ENCODE results near the gene GPBP1. TPM values are rescaled to one million over a fixed set of nuclear protein-coding genes. Genes with fewer than 3 reads are reported as not detected.

Gene GPBP1
- polyA plus RNA-seq, 3 donors = 23.2 to 43.7 (median 30.9) TPM

DNA sequence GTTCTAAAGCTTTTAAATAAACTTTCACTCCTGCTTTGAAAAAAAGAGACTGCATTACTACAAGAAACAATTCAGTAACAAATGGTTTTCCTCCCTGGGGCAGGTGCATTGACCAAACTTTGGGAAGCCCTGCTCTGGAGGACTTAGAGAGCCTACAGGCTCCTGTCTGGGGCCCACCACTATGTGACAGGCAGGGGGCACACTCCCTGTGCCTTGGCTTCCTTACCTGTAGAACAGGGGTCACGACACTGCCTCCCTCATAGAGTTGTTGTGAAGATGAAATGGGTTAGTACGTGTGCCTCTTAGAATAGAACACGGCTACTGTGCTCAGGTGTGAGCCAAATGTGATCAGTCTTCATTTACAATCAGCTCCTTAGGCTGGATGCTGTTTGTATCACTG lies 130.1 kb downstream of the GPBP1 start:
- Mint-ChIP-seq H3K27ac (no peak overlapping the region), H3K4me3 (no peak overlapping the region), H3K9me3 (peaks cover 11 to 30% (median 25%) of the 10 kb centered on the region in 7 donors), H3K4me1 (peaks cover 8% of the 10 kb centered on the region), H3K27me3 (ENCODE audit: low read depth in 3 of 3) (peaks cover 0 to 3% (median 1%) of the 10 kb centered on the region in 3 donors), H3K36me3 (no peaks in the 10 kb centered on the region)
- WGBS (ENCODE audit: insufficient coverage) = no CpG with 5 or more reads among the region's 3 CpGs
- DNase-seq = no peak
- Histone ChIP-seq H2AFZ (ENCODE audit: insufficient read depth, low read depth, low read length, poor library complexity, severe bottlenecking) (no peak overlapping the region), H3K9me3 (replicated peaks in 1 of 2; ENCODE audit: control insufficient read depth in 1 of 2, insufficient read depth in 1 of 2, low read length in 2 of 2) (peaks cover 9 to 17% of the 10 kb centered on the region in 2 donors), H3K4me2 (replicated peaks; ENCODE audit: extremely low read depth, low read length, poor library complexity, severe bottlenecking) (no peak overlapping the region), H3K4me1 (ENCODE audit: control insufficient read depth in 1 of 2, insufficient read depth in 2 of 2, low read length in 2 of 2) (peaks cover 4 to 11% of the 10 kb centered on the region in 2 donors), H4K20me1 (ENCODE audit: insufficient read depth, low read length) (no peaks in the 10 kb centered on the region), H3K27me3 (ENCODE audit: control insufficient read depth in 2 of 2, insufficient read depth in 2 of 2, low read length in 2 of 2) (no peaks in the 10 kb centered on the region), H3K4me3 (replicated peaks in 1 of 3; ENCODE audit: low read depth in 2 of 3, low read length in 3 of 3) (no peak overlapping the region), H3K9ac (ENCODE audit: insufficient read depth, low read length, poor library complexity, severe bottlenecking) (no peak overlapping the region), H3K27ac (ENCODE audit: low read depth in 1 of 2, low read length in 2 of 2) (no peak overlapping the region), H3K36me3 (replicated peaks in 1 of 2; ENCODE audit: control insufficient read depth in 1 of 2, insufficient read depth in 2 of 2, low read length in 2 of 2) (no peaks in the 10 kb centered on the region), H3K79me2 (ENCODE audit: insufficient read depth, low read length) (no peaks in the 10 kb centered on the region)
- TF ChIP-seq, protein P1, sequence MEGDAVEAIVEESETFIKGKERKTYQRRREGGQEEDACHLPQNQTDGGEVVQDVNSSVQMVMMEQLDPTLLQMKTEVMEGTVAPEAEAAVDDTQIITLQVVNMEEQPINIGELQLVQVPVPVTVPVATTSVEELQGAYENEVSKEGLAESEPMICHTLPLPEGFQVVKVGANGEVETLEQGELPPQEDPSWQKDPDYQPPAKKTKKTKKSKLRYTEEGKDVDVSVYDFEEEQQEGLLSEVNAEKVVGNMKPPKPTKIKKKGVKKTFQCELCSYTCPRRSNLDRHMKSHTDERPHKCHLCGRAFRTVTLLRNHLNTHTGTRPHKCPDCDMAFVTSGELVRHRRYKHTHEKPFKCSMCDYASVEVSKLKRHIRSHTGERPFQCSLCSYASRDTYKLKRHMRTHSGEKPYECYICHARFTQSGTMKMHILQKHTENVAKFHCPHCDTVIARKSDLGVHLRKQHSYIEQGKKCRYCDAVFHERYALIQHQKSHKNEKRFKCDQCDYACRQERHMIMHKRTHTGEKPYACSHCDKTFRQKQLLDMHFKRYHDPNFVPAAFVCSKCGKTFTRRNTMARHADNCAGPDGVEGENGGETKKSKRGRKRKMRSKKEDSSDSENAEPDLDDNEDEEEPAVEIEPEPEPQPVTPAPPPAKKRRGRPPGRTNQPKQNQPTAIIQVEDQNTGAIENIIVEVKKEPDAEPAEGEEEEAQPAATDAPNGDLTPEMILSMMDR (IDR thresholded peaks at IDR 0.05) = no peak
- intact Hi-C loops (cut with micrococcal nuclease) = no loop called here

DNA sequence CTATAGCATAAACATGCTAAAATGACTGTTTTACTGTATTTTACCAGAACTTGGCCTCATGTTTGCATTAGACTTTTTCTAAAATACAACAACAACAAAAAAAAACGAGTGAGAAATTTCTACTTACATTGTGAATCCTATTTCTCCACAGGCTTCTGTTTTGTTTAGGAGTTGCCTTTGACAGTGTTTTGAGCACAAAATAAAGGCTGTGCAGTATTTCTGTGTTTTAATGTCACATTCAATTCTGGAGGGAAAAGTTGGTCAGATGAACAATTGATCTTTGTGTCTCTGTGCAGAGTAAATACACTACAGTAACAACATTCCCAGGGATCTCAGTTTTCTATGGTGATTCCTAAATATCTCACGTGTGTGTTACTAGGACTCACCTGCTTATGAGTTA lies 131.1 kb downstream of the GPBP1 start:
- intact Hi-C loops (cut with micrococcal nuclease) = no loop called here
- no peak overlapping the region for H3K27ac Mint-ChIP-seq
- no peak for DNase-seq
- H3K79me2 ChIP-seq (ENCODE audit: insufficient read depth, low read length) = no peaks in the 10 kb centered on the region
- no peak overlapping the region for H3K27ac ChIP-seq (ENCODE audit: low read depth in 1 of 2, low read length in 2 of 2)
- H4K20me1 ChIP-seq (ENCODE audit: insufficient read depth, low read length) = no peaks in the 10 kb centered on the region
- no peaks in the 10 kb centered on the region for H3K27me3 ChIP-seq (ENCODE audit: control insufficient read depth in 2 of 2, insufficient read depth in 2 of 2, low read length in 2 of 2)
- H3K9ac ChIP-seq (ENCODE audit: insufficient read depth, low read length, poor library complexity, severe bottlenecking) = no peak overlapping the region
- H3K36me3 ChIP-seq (replicated peaks in 1 of 2; ENCODE audit: control insufficient read depth in 1 of 2, insufficient read depth in 2 of 2, low read length in 2 of 2) = no peaks in the 10 kb centered on the region
- peaks cover 14 to 17% of the 10 kb centered on the region in 2 donors for H3K9me3 ChIP-seq (replicated peaks in 1 of 2; ENCODE audit: control insufficient read depth in 1 of 2, insufficient read depth in 1 of 2, low read length in 2 of 2)
- peaks cover 0 to 3% (median 1%) of the 10 kb centered on the region in 3 donors for H3K27me3 Mint-ChIP-seq (ENCODE audit: low read depth in 3 of 3)
- no peaks in the 10 kb centered on the region for H3K4me1 Mint-ChIP-seq
- H3K9me3 Mint-ChIP-seq = peaks cover 11 to 36% (median 27%) of the 10 kb centered on the region in 7 donors
- peaks cover 0 to 1% of the 10 kb centered on the region in 2 donors for H3K4me1 ChIP-seq (ENCODE audit: control insufficient read depth in 1 of 2, insufficient read depth in 2 of 2, low read length in 2 of 2)
- TF ChIP-seq, protein P1 (IDR thresholded peaks at IDR 0.05) = no peak
- H3K4me3 ChIP-seq (replicated peaks in 1 of 3; ENCODE audit: low read depth in 2 of 3, low read length in 3 of 3) = no peak overlapping the region
- H3K4me2 ChIP-seq (replicated peaks; ENCODE audit: extremely low read depth, low read length, poor library complexity, severe bottlenecking) = no peak overlapping the region
- no CpG with 5 or more reads among the region's 2 CpGs for WGBS (ENCODE audit: insufficient coverage)
- no peak overlapping the region for H2AFZ ChIP-seq (ENCODE audit: insufficient read depth, low read depth, low read length, poor library complexity, severe bottlenecking)
- H3K36me3 Mint-ChIP-seq = no peaks in the 10 kb centered on the region
- H3K4me3 Mint-ChIP-seq = no peak overlapping the region

All from CD14-positive monocyte (primary cell).